T-cell (primary cell): ENCODE measurements around the gene AEBP2. TPM values are rescaled to one million over a fixed set of nuclear protein-coding genes. Genes with fewer than 3 reads are reported as not detected.

Source experiments
- ATAC-seq, 4 experiments: fragments of 200-7000 bp in 3 of 4; fragments of 150-1000 bp in 1 of 4; cut with Tn5 transposase; replicated peaks in 1 of 4; 1 replicate in 3 of 4; 2 replicates in 1 of 4; pipeline ENCODE4 v1.10.0; 2021; ENCODE audit warnings: moderate library complexity in 3 of 4, mild to moderate bottlenecking in 2 of 4, moderate number of reproducible peaks in 1 of 4
- CTCF ChIA-PET, 2 donors: fragments of 300-600 bp; sonication (Branson Sonifier 250); formaldehyde crosslinking; loops; one replicate each; lab custom pipeline; 2022; ENCODE audit warnings: antibody characterized with exemption in 2 of 2; lab: Charles Lee
- POLR2A ChIA-PET, 2 donors: fragments of 300-600 bp; sonication (Branson Sonifier 250); formaldehyde crosslinking; loops; one replicate each; lab custom pipeline; 2022; ENCODE audit warnings: antibody characterized with exemption in 2 of 2; lab: Charles Lee
- DNase-seq, 35 experiments: peaks; one replicate each; pipeline versions ENCODE4 v3.0.0 to v3.0.0-alpha.2; 2013 to 2023
- H3K27ac ChIP-seq: one replicate; pipeline ENCODE4 v1.5.1; 2013; ENCODE audit warnings: low read length
- H3K27me3 ChIP-seq, 2 experiments: replicated peaks in 1 of 2; 1 replicate in 1 of 2; 2 replicates in 1 of 2; pipeline versions ENCODE4 v1.6.1 to v1.7.0; 2013; ENCODE audit warnings: low read length in 1 of 2, mixed read lengths in 1 of 2; ENCODE audit not compliant: control insufficient read depth in 2 of 2, insufficient read depth in 2 of 2; ENCODE audit errors: extremely low read depth in 1 of 2
- H3K36me3 ChIP-seq, 2 donors: 1 replicate in 1 of 2; 2 replicates in 1 of 2; pipeline versions ENCODE4 v1.6.1 to v1.7.0; 2013; ENCODE audit warnings: low read length in 1 of 2; ENCODE audit not compliant: control insufficient read depth in 2 of 2, insufficient read depth in 1 of 2; ENCODE audit errors: extremely low read depth in 1 of 2
- H3K4me1 ChIP-seq, 2 experiments: 1 replicate in 1 of 2; 2 replicates in 1 of 2; pipeline versions ENCODE4 v1.6.1 to v1.7.0; 2013; ENCODE audit warnings: low read length in 2 of 2, mixed read lengths in 1 of 2; ENCODE audit not compliant: insufficient read depth in 2 of 2, control insufficient read depth in 1 of 2; ENCODE audit errors: extremely low read depth in 1 of 2
- H3K4me3 ChIP-seq, 2 donors: 1 replicate in 1 of 2; 2 replicates in 1 of 2; pipeline versions ENCODE4 v1.5.1 to v1.7.0; 2013; ENCODE audit warnings: mild to moderate bottlenecking in 2 of 2, low read length in 1 of 2, moderate library complexity in 1 of 2; ENCODE audit not compliant: control insufficient read depth in 1 of 2; ENCODE audit errors: extremely low read depth in 1 of 2
- H3K9me3 ChIP-seq: 2 replicates; pipeline ENCODE4 v1.7.0; 2013
- H3K27ac Mint-ChIP-seq, 2 donors: one replicate each; pipeline ENCODE4 v1.8.0; 2020 to 2021; ENCODE audit warnings: mild to moderate bottlenecking in 2 of 2, mixed read lengths in 2 of 2
- H3K27me3 Mint-ChIP-seq, 2 donors: one replicate each; pipeline ENCODE4 v1.8.0; 2021 to 2022; ENCODE audit warnings: mixed read lengths in 2 of 2
- H3K36me3 Mint-ChIP-seq: one replicate; pipeline ENCODE4 v1.8.0; 2021; ENCODE audit warnings: mixed read lengths
- H3K4me1 Mint-ChIP-seq, 3 donors: one replicate each; pipeline ENCODE4 v1.8.0; 2020 to 2022; ENCODE audit warnings: mixed read lengths in 3 of 3, mild to moderate bottlenecking in 1 of 3
- H3K4me3 Mint-ChIP-seq, 3 donors: one replicate each; pipeline ENCODE4 v1.8.0; 2020 to 2022; ENCODE audit warnings: mild to moderate bottlenecking in 3 of 3, mixed read lengths in 3 of 3, moderate library complexity in 3 of 3
- H3K9me3 Mint-ChIP-seq, 3 donors: one replicate each; pipeline ENCODE4 v1.8.0; 2020 to 2022; ENCODE audit warnings: mixed read lengths in 3 of 3
- WGBS: methylation state at CpG from one replicate; pipeline ENCODE4 v1.1.5; 2013; ENCODE audit warnings: missing lambda C conversion rate; ENCODE audit not compliant: insufficient coverage; 5-methylcytosine and 5-hydroxymethylcytosine counted together
- total RNA-seq, 35 experiments: library from RNA in 6 of 35; stranded (reverse) in 6 of 35; fragments of 120-200 nt in 1 of 35; gene quantifications; one replicate each; pipeline versions ENCODE4 v1.2.1 to v1.2.4 and lab custom pipeline; 2013 to 2026

Gene AEBP2
- total RNA-seq, 5 donors from 2014 or later (not counting 1 experiment from before 2014, with no cell fraction given): 43.4 to 71.5 (median 50.0) TPM

DNA sequence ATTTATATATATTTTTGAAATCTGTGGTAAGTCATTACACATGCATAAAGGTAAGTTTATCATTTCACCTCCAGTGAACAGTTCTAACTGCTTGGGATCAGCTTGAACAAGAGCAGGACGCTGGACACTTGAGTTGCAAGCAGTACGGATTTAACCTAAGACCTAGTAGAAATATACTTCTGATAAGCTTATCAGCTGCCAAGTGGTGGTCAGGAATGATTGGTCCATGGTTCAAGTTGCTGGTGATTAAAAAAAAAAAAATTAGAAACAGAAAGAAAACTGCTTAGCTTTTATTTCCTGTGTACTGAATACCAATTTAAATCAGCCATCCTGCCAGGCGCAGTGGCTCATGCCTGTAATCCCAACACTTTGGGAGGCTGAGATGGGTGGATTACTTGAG lies 88.6 kb downstream of the AEBP2 start:
- Mint-ChIP-seq H3K27ac (no peak overlapping the region), H3K27me3 (no peaks in the 10 kb centered on the region)
- POLR2A ChIA-PET: no interaction called here

GRCh38 chr12:19528750-19529149 lies 89.5 kb downstream of the AEBP2 start:
- ChIA-PET POLR2A (no interaction called here), CTCF (no interaction called here)
- peaks cover 6% of the 10 kb centered on the region for H3K36me3 Mint-ChIP-seq
- H3K27me3 Mint-ChIP-seq: no peaks in the 10 kb centered on the region
- peak overlapping the region in 1 of 3 donors; percentile 56 for H3K4me3 Mint-ChIP-seq
- H3K27ac ChIP-seq: no peak overlapping the region
- H3K27me3 ChIP-seq: no peaks in the 10 kb centered on the region
- WGBS: 78% methylated on average over 2 of the region's 2 CpGs
- peaks cover 34 to 45% (median 36%) of the 10 kb centered on the region in 3 donors for H3K4me1 Mint-ChIP-seq
- ATAC-seq (peak in 2 of 4 experiments; percentile 19 to 22), DNase-seq (no peak)
- no peaks in the 10 kb centered on the region for H3K9me3 ChIP-seq
- no peak overlapping the region for H3K4me3 ChIP-seq
- H3K4me1 ChIP-seq: peaks cover 10 to 12% of the 10 kb centered on the region in 2 experiments
- H3K36me3 ChIP-seq: no peaks in the 10 kb centered on the region
- peak overlapping the region; percentile 34 to 52 for H3K27ac Mint-ChIP-seq
- H3K9me3 Mint-ChIP-seq: no peaks in the 10 kb centered on the region

More for the DNA sequence above, 88.6 kb downstream of the AEBP2 start:
- ATAC-seq (no peak), DNase-seq (no peak)
- CTCF ChIA-PET: no interaction called here
- WGBS: 100% methylated on average over 1 of the region's 3 CpGs
- peaks cover 10 to 12% of the 10 kb centered on the region in 2 experiments for H3K4me1 ChIP-seq
- Mint-ChIP-seq H3K4me1 (peaks cover 34 to 45% (median 36%) of the 10 kb centered on the region in 3 donors), H3K36me3 (peaks cover 4% of the 10 kb centered on the region), H3K9me3 (no peaks in the 10 kb centered on the region), H3K4me3 (no peak overlapping the region)
- no peaks in the 10 kb centered on the region for H3K27me3 ChIP-seq
- no peak overlapping the region for H3K27ac ChIP-seq
- no peaks in the 10 kb centered on the region for H3K9me3 ChIP-seq
- H3K36me3 ChIP-seq: peaks cover 0 to under 1% of the 10 kb centered on the region in 2 donors
- no peak overlapping the region for H3K4me3 ChIP-seq

GRCh38 chr12:19529951-19530636 lies 90.8 kb downstream of the AEBP2 start:
- Mint-ChIP-seq H3K4me1 (peaks cover 34 to 45% (median 36%) of the 10 kb centered on the region in 3 donors), H3K36me3 (peaks cover 10% of the 10 kb centered on the region), H3K4me3 (no peak overlapping the region), H3K27ac (no peak overlapping the region), H3K27me3 (no peaks in the 10 kb centered on the region), H3K9me3 (peaks cover 2 to 3% (median 2%) of the 10 kb centered on the region in 3 donors)
- WGBS: 100% methylated on average over 2 of the region's 6 CpGs
- H3K27ac ChIP-seq: no peak overlapping the region
- ChIA-PET CTCF (no interaction called here), POLR2A (no interaction called here)
- ATAC-seq (no peak), DNase-seq (no peak)
- H3K4me1 ChIP-seq: peaks cover 10 to 12% of the 10 kb centered on the region in 2 experiments
- H3K36me3 ChIP-seq: no peaks in the 10 kb centered on the region
- no peak overlapping the region for H3K4me3 ChIP-seq
- H3K27me3 ChIP-seq: no peaks in the 10 kb centered on the region
- H3K9me3 ChIP-seq: no peaks in the 10 kb centered on the region

DNA sequence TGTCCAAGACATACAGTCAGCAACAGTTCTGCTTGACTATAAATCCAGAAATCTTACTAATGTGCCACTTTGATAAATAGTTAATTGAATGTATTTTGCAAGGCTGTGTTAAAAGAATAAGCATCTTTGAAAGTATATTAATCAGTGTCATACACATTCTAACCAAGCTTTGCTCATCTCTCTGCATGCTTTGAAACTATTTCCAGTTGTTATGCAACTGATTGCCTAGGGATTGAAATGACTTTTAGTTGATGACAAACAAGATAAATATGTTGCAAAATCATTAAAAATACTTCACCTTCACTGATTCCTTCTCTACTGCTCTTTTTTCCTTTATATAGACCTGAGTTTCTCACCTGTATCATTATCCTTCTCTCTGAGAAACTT lies 91.3 kb downstream of the AEBP2 start:
- no peak overlapping the region for H3K4me3 ChIP-seq
- Mint-ChIP-seq H3K9me3 (peaks cover 6 to 8% (median 7%) of the 10 kb centered on the region in 3 donors), H3K27me3 (no peaks in the 10 kb centered on the region), H3K4me3 (no peak overlapping the region), H3K4me1 (peaks cover 34 to 45% (median 36%) of the 10 kb centered on the region in 3 donors), H3K27ac (no peak overlapping the region), H3K36me3 (peaks cover 13% of the 10 kb centered on the region)
- H3K4me1 ChIP-seq: peaks cover 10 to 12% of the 10 kb centered on the region in 2 experiments
- H3K27ac ChIP-seq: no peak overlapping the region
- no peaks in the 10 kb centered on the region for H3K36me3 ChIP-seq
- CTCF ChIA-PET: no interaction called here
- DNase-seq (no peak), ATAC-seq (no peak)
- POLR2A ChIA-PET: no interaction called here
- no peaks in the 10 kb centered on the region for H3K9me3 ChIP-seq
- no peaks in the 10 kb centered on the region for H3K27me3 ChIP-seq

- H3K4me1 Mint-ChIP-seq: peaks cover 16 to 23% (median 18%) of the 10 kb centered on the region in 3 donors
- peaks cover 12 to 14% (median 13%) of the 10 kb centered on the region in 3 donors for H3K9me3 Mint-ChIP-seq
- H3K4me3 Mint-ChIP-seq: no peak overlapping the region
- no peak overlapping the region for H3K27ac Mint-ChIP-seq
- no CpG with 5 or more reads among the region's 3 CpGs for WGBS
- Histone ChIP-seq H3K4me1 (peaks cover 6 to 10% of the 10 kb centered on the region in 2 experiments), H3K36me3 (no peaks in the 10 kb centered on the region), H3K4me3 (no peak overlapping the region), H3K27ac (no peak overlapping the region), H3K27me3 (no peaks in the 10 kb centered on the region), H3K9me3 (no peaks in the 10 kb centered on the region)
- no peak for ATAC-seq
- CTCF ChIA-PET: interaction anchor here in 1 of 2 donors (0.6 kb wide), 1 partner anchor 20 kb away, joined by 3 read pairs; no protein-coding TSS in a partner anchor
- no peak for DNase-seq
- H3K27me3 Mint-ChIP-seq: no peaks in the 10 kb centered on the region
- POLR2A ChIA-PET: no interaction called here
- peaks cover 16% of the 10 kb centered on the region for H3K36me3 Mint-ChIP-seq
Observed at GRCh38 chr12:19533567-19533966, 94.3 kb downstream of the AEBP2 start.

DNA sequence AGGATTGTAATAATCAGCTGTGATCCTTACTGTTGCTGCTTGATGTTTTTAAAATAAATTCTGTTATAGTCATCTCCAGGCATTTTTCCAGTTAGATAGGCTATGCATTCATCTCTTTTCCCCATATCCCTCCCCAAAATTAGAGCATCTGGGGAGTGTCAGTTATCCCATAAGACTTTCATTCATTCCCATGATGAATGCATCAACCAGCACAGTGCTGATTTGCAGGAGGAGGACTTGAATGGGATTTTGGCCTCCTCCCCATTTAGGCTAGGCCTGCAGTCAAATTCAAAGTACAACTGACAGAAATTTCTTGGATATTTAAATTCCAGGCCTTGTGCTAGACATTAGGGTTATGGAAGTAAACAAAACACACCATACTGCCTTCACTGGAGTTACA lies 99.8 kb downstream of the AEBP2 start:
- H3K4me1 Mint-ChIP-seq: peaks cover 0 to 4% (median 0%) of the 10 kb centered on the region in 3 donors
- Histone ChIP-seq H3K9me3 (no peaks in the 10 kb centered on the region), H3K4me1 (no peaks in the 10 kb centered on the region), H3K36me3 (peaks cover 0 to 6% of the 10 kb centered on the region in 2 donors), H3K4me3 (no peak overlapping the region), H3K27ac (no peak overlapping the region), H3K27me3 (no peaks in the 10 kb centered on the region)
- ChIA-PET POLR2A (no interaction called here), CTCF (no interaction called here)
- H3K4me3 Mint-ChIP-seq: no peak overlapping the region
- ATAC-seq: no peak
- H3K36me3 Mint-ChIP-seq: peaks cover 47% of the 10 kb centered on the region
- H3K27ac Mint-ChIP-seq: no peak overlapping the region
- no peaks in the 10 kb centered on the region for H3K27me3 Mint-ChIP-seq
- no peak for DNase-seq
- peaks cover 13 to 20% (median 14%) of the 10 kb centered on the region in 3 donors for H3K9me3 Mint-ChIP-seq
